HG03108 (cell line): ENCODE data around the gene EVX1.

Experiments used
- ATAC-seq: cut with Tn5 transposase; IDR thresholded peaks from one replicate; pipeline ENCODE4 v1.9.1; 2021; ENCODE audit warnings: moderate library complexity; ENCODE audit not compliant: unreplicated experiment

The EVX1 gene

DNA sequence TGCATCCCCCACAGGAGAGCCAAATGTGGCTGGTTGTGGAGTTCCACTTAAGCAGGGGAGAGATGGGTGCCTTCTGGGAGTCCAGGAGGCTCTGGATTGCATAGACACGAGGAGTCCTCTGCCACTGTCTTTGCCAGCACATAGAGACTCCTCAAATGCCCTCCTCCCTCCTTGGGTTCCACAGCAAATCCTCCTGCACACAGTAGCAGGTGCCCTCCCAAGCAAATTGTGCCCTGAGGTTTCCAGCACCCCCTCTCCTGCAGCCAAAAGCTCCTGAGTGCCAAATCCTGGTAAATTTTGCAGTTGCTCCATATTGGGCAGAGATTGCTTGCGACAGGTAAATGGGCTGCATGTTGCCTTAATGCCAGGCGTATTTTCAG, 5.8 kb downstream of the EVX1 start:
- ATAC-seq = no peak

DNA sequence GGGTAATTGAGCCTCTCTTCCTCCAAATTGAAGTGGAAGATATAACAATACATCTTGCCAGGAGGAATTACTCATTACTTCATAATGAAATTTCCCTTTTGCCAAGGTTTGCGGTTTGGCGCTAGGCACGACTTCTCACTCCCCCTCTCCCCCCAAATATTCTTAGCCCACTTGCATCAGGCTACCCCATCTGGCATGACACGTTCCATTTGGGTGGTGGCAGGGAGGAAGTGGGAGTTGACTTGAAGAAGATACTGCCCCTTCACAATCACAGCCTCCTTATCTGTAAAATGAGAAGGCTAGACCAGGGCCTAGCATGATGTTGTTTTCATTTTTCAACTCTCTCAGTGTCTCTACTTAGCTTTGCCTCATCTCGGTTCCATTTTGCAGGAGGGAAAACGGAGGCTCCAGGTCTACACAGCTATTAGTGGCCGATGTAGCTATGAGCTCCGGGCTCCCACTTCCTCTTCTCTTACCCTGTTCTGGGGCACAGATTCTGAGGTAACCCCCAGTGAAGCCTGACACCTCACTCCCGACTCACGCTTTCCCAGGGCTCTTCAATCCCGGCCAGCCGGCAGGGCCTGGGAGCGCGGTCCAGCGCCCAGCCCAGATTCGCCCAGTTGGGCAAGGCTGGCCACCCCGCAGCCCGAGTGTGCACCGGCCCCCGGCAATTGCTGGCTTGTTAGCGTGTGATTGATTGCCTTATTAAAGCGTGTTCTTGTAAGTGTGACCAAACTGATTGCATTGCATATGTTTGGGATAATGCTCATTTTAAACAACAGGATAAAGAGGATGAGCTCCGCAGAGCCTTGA, 6.5 kb downstream of the EVX1 start:
- no peak for ATAC-seq

DNA sequence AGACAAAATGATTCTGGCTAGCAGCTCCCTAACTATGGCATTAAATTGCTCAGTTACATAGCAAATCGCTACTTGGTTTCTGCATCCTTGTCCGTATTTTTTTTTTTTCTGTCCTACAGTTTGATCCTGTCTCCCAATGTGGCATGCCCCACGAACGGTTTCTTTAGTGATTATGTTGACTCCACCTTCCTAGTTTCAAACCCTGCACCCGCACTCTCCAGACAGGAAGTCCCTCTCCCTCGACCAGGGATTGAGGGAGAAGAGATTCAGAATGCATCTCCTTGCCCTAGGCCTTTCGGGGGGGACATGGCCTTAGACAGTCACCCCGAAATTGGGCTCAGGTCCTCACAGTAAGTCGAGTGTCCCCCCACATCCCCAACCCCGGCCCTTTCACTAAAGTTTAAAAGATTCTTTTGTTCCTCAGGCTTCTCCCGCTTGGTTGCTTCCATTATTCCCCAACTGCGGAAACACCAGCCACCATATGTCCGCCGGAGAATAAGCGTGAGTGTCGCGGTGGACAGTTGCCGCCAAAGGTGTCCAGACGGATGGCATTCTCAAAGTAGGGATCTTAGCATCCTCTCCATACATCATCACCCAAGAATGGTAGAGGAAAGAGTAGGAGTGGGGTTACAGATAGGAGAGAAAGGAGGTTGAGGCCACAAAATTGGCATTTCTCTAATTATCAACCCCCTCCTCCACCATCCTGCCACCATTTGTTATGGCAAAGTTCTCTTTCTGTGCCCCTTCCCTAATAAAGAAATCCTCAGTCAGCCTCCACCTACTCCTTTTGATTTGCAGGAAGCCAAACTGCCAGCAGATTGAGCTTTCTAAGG, 7.3 kb downstream of the EVX1 start:
- ATAC-seq = no peak

DNA sequence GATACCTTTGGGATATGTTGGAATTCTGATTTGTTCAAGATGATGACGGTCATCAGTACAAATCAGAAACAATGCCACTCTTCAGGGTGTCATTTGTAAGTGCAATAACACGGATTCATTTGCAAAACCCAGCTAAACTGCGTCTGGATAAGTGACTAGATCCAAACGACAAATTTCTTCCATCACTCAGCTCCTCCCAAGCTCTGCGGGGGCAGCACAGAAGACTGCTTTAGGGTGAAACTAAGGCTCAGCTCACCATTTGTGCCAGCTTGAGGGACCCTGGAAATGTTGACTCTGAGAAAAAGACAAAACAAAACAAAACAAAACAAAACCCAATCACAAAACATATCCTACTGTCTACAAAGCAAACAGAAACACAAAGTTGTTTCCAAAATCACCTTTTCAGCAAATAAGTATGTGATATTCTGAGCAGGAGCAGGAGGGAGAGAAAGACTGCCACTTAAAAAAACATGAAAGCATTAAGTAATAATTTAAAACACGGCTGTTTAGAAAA, 8.0 kb downstream of the EVX1 start:
- no peak for ATAC-seq

DNA sequence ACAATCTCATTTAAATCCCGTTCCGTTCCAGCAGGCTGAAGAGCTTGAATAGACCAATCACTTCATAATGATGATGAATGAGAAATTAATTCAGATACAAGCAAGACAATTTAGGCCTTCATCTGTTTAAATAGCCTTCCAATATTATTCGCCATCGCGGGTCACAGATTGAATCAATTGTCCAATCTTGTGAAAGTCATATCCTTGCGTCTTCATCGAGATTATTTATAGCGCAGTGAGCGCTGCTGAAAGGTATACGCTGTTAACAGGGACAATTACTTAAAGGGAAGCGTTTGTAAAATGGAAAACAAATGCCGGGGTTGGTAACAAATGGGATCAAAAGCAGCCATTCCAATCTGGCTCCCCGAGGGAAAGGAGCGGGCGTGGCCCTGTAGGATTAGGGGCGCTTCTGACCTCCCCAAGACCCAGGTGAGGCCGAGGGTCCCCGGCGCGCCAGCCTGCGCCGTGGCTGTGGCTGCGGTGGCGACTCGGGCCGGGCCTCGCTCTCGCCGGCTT, 8.6 kb downstream of the EVX1 start:
- no peak for ATAC-seq

DNA sequence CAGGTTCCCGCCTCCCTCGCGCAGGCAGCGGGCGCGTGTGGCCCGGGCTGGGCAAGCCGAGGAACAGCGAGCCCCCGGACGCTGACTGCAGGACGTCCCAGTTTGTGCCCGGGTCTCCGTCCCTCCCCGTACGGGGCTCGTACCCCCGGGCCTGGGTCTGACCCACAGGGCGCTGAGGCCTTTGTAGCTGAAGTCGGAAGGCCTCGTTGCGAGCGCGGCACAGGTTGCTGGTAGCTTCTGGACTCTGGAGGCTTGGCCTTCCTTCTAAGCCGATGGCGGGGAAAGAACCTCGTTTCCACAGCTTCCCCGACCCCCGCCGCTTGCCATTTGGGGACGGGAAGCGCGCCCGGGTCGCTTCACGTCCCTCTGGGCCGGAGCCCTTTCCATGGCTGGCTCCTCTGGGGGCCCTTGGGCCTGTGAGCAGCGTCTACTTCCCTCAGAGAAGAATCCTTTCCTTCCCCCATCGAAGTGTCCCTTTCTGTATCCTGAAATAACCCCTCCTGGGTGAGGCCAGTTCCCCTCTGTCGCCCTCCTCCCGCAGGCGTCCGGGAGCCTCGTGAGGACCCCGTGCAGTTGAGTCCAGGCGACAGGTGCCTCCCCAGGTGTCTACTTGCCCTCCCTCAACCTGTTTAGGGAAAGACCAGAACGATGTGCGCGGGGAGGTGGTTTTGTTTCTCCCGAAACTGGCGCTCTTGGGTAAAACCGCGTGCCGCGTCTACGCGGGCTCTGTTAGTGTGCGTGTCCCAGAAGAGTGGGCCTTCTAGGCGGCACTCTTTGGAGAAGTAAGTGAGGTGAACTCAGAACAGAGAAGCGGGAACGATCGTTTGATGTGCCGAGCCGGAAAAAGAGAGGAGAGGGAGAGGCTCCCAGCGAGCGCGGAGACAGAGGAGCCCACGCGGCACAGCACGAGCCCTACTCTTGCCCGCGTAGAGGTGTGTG, 9.3 kb downstream of the EVX1 start:
- ATAC-seq = no peak

DNA sequence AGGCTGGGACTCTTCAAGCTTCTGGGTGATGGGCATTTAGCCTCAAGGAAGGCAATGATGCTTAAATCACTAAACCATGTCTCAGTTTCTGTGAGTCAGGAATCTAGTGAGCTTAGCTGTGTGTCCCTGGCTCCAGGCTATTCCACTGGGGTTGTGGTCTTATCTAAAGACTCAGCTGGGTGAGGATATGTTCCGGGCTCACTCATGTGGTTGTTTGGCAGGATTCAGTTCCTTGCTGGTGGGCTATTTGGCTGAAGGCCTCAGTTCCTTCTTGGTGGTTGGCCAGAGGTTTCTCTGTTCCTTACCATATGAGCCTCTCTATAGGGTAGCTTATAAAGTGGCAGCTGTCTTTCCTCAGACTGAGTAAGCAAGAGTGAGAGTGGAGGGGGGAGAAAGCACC, 12.0 kb downstream of the EVX1 start:
- no peak for ATAC-seq

DNA sequence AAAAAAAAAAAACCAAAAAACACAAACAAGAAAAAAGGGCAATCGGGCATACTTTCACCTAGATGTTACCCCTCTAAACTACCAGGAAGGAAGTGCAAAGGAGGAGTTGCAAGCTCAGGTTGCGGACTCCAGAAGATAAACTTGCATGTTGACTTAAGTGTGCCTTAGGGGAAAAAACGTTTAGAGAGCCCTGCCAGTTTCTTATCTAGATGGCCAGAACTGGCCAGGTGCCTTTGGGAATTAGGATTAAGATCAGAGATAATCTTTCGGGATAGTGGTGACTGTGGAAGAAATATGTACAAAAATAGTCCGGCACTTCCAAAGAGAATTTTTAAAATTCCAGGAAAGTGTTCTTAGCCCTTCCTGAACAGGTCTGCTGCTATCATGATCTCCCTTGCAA, 17.6 kb downstream of the EVX1 start:
- ATAC-seq = no peak

DNA sequence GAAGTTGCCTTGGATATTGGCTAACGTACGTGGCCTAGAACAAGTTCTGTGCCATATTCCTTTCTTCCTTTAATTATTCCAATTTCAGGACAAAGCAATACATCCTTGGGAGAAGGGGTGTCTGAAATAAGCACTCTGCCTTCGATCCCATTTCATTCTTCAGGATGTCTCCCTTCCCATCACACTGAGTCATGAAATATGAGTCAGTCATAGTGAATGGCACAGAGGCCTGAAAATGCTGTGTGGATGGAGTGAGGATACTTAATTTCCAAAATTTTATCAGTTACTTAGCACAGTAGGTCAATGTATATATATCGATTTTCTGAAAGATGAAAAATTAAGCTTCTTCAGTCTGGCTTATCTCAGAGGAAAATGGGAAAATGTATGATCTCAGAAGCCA, 19.5 kb downstream of the EVX1 start:
- no peak for ATAC-seq

DNA sequence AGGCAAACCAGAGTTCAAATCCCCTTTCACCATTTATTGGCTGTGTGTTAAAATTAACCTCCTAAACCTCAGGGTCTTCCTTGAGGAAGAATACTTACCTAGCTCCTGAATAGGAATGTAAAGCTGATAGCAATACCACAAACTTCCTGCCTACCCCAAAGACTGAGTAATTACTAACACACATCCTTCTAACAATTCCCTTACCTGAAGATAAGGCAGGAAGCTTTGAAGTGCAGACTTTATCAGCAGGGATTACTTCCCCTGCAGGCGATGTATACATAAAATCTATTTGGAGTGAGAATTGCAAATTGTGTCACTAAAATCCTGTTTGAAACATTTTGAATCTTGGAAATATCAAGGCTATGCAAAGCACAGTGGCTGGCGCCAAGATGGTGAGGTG, 21.2 kb downstream of the EVX1 start:
- no peak for ATAC-seq

DNA sequence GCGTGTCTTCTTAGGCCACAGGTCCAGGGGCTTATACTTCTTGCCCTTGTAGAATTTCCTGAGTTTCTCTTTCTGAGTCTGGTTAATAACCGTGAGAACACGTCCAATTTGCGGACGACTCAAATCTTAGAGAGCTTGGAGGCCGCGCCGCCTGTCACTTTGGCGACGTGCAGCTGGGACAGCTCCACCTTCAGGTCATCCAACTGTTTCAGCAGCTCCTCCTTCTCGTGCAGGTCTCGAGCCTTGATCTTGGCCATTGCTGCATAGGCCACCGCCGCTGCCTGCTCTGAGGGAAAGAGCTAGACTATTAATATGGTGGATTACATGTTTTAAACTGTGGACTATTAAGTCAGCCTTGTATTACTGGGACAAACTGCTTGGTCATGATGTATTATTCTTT, 26.9 kb downstream of the EVX1 start:
- no peak for ATAC-seq

DNA sequence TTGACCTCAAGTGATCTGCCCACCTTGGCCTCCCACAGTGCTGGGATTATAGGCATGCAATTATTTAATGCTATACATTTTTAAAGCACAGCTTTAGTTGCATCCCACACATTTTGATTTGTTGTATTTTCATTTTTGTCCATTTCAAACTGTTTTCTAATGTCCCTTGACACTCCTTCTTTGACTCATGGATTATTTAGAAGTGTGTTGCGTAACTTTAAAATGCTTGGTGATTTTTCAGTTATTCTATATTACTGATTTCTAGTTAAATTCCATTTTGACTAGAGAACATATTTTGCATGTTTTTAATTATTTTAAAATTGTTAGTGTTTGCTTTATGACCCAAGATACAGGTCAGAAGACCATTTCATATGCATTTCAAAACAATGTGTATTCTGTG, 28.8 kb downstream of the EVX1 start:
- no peak for ATAC-seq

DNA sequence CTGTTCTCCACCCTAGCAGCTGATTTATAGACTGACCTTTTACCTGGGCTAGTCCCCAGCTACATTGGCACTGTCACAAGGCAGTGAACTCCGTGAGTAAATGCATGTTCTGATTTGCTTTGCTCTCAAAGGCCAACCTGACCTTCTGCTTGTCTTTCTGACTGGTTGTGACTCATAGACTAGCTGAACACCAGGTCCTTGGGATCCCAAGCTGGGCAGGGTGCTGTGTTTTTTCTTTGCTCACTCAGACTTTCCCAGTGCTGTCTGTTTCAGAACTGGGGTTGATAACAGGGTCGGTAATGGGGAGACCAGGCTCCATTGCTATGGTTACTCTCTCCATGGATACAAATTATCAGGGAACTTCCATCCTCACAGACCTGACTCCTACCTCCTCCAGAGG, 35.0 kb downstream of the EVX1 start:
- no peak for ATAC-seq

DNA sequence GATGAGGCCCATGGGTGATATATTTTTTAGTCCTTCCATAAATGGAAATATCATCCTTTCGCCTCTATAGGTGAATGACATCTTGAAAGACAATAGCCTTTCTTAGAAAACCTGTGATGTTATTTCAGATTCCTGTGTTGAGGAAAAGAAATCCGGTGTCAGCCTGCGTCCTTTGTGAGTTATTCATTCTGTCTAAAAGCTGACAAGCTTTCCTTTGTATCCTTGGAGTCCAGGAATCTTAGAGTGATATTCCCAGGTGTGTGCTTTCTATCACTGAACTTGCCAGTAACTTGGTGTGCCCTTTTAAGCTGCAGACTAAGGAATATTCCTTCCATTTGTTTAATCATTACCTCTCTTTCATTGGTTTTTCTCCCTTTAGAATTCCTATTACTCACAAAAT, 41.0 kb downstream of the EVX1 start:
- no peak for ATAC-seq

DNA sequence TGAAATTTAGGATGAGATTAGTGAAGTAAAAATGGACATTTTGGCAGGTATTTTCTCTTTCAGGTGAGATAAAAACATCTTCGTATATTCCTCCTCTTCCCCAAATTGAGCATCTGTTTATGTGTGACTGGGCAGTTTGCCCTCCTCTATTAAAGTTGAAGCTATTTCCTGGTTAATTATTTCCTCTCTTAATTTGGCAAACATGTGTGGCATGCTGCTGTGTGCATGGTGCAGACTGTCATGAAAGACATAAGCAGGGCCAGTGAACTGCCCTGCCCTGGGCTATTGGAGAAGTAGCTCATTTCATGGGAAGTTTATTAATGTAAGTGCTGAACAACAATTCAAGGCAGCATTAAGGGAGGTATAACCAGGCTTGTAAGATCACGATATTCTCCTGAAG, 52.6 kb downstream of the EVX1 start:
- no peak for ATAC-seq

DNA sequence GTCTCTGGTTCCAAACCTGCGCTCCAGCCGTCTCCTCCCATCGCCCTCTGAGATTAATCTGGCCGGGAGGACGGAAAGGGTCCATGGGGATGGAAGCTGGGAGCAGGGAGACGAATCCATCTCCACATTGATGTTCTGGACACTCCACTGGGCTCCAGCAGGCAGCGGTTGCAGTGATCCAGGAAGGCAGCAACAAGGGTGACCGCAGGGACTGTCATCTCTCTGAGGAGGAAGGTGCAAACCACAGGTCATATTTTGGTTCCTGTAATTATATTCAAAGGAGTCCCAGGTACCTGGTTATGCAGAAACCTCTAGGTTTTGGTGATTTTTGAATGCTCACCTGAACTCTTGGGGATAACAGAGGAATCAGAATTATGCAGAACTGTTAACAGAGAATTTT, 54.8 kb downstream of the EVX1 start:
- ATAC-seq = no peak
